ENCODE data around the gene DIAPH3.

The DIAPH3 gene

DNA sequence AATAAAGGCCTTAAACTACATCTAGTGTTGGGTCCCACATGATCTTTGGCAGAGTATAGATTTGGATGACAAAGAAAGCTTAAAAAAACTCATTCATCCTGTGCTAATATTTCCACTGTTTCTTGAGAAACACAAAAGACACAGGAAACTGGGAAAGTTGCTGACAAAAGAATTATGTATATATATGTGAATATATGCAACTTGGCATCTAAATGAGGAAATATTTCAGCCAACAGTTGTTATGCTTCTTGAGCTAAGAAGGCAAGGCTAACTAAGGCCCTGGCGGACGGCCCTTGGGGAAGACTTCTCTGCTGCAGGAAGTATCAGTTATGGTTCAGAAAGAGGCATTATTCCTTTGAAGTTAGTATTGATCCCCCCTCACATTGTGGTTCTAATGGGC lies 491.8 kb downstream of the DIAPH3 start:
- DNase-seq (ENCODE audit: low spot score), result no peak
- TF ChIP-seq, protein P1, sequence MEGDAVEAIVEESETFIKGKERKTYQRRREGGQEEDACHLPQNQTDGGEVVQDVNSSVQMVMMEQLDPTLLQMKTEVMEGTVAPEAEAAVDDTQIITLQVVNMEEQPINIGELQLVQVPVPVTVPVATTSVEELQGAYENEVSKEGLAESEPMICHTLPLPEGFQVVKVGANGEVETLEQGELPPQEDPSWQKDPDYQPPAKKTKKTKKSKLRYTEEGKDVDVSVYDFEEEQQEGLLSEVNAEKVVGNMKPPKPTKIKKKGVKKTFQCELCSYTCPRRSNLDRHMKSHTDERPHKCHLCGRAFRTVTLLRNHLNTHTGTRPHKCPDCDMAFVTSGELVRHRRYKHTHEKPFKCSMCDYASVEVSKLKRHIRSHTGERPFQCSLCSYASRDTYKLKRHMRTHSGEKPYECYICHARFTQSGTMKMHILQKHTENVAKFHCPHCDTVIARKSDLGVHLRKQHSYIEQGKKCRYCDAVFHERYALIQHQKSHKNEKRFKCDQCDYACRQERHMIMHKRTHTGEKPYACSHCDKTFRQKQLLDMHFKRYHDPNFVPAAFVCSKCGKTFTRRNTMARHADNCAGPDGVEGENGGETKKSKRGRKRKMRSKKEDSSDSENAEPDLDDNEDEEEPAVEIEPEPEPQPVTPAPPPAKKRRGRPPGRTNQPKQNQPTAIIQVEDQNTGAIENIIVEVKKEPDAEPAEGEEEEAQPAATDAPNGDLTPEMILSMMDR (IDR thresholded peaks at IDR 0.05; ENCODE audit: extremely low read depth, insufficient read depth, missing control alignments), result no peak
- in situ Hi-C loops (cut with MboI; ENCODE audit: low pct_unique_long_range_greater_than_20kb, low sequenced_read_pairs, unreplicated experiment), result loop anchor here (10.0 kb wide), 1 partner anchor 277 kb away; no protein-coding TSS in a partner anchor

- in situ Hi-C loops (cut with MboI; ENCODE audit: low pct_unique_long_range_greater_than_20kb, low sequenced_read_pairs, unreplicated experiment), result no loop called here
Measured at GRCh38 chr13:59666504-59666903, 497.2 kb downstream of the DIAPH3 start.

DNA sequence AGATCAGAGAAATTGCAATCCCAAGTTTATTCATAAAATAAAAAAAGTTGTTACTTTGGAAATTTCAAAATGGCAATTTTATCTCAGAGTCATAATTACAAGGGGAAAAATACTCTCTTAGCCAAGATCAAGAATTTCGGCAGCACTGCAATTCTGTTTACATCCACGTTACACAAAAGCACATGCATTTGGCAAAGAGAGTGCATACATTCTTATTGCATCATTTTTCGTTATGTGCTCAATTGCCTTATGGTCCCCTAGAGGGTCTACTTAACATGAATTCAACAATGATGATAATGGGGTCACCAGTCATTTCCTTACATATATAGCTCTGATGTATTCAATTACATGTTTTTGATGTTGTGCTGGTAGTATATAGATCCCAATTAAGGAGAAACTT lies 498.0 kb downstream of the DIAPH3 start:
- TF ChIP-seq, protein P1 (IDR thresholded peaks at IDR 0.05; ENCODE audit: extremely low read depth, insufficient read depth, missing control alignments), result no peak
- in situ Hi-C loops (cut with MboI; ENCODE audit: low pct_unique_long_range_greater_than_20kb, low sequenced_read_pairs, unreplicated experiment), result no loop called here
- no peak for DNase-seq (ENCODE audit: low spot score)

More at GRCh38 chr13:59666504-59666903, 497.2 kb downstream of the DIAPH3 start:
- no peak for DNase-seq (ENCODE audit: low spot score)
- TF ChIP-seq, protein P1 (IDR thresholded peaks at IDR 0.05; ENCODE audit: extremely low read depth, insufficient read depth, missing control alignments), result no peak

- TF ChIP-seq, protein P1 (IDR thresholded peaks at IDR 0.05; ENCODE audit: extremely low read depth, insufficient read depth, missing control alignments), result no peak
- in situ Hi-C loops (cut with MboI; ENCODE audit: low pct_unique_long_range_greater_than_20kb, low sequenced_read_pairs, unreplicated experiment), result no loop called here
- no peak for DNase-seq (ENCODE audit: low spot score)
Measured at GRCh38 chr13:59665184-59665583, 498.5 kb downstream of the DIAPH3 start.

DNA sequence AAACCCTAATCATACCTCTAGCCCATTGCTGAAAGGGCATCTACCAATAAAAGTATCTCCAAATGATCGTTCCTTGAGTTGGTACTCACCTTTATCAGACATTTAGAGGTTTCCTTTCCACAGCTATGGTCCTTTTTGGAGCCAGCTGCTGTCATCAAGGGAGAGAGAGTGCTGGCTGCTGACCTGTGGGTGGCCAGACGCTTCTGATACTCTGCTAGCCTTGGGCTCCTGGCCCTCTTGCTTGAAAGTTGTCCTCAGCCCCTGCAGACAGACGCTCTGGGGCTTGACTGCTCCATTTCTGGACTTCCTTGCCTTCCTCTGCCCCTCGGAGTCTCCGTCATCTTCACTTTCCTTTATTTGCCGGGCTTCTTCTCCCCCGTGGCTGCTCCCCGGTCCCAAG lies 499.1 kb downstream of the DIAPH3 start:
- in situ Hi-C loops (cut with MboI; ENCODE audit: low pct_unique_long_range_greater_than_20kb, low sequenced_read_pairs, unreplicated experiment), result no loop called here
- DNase-seq (ENCODE audit: low spot score), result no peak
- TF ChIP-seq, protein P1 (IDR thresholded peaks at IDR 0.05; ENCODE audit: extremely low read depth, insufficient read depth, missing control alignments), result no peak

DNA sequence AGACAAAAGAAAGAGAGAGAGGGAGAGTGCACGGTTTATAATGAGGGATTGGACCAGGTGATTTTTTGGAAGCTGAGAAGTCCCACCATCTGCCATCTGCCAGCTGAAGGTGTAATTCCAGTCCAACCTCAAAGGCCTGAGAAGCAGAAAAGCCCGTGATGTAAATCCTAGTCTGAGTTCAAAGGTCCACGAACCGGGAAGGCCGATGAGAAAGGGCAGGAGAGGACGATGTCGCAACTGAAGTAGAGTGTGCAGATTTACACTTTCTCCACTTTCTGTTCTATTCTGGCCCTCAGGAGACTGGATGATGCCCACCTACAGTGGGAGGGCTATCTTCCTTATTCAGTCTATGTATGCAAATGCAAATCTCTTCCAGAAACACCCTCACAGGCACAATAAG lies 500.0 kb downstream of the DIAPH3 start:
- in situ Hi-C loops (cut with MboI; ENCODE audit: low pct_unique_long_range_greater_than_20kb, low sequenced_read_pairs, unreplicated experiment), result no loop called here
- DNase-seq (ENCODE audit: low spot score), result no peak
- TF ChIP-seq, protein P1 (IDR thresholded peaks at IDR 0.05; ENCODE audit: extremely low read depth, insufficient read depth, missing control alignments), result no peak

- DNase-seq (ENCODE audit: low spot score), result no peak
- TF ChIP-seq, protein P1 (IDR thresholded peaks at IDR 0.05; ENCODE audit: extremely low read depth, insufficient read depth, missing control alignments), result no peak
- in situ Hi-C loops (cut with MboI; ENCODE audit: low pct_unique_long_range_greater_than_20kb, low sequenced_read_pairs, unreplicated experiment), result no loop called here
Measured at GRCh38 chr13:59660582-59660981, 503.1 kb downstream of the DIAPH3 start.

Measured in GM13977 (cell line).